ENCODE data around the gene ZNF394. TPM values are rescaled to one million over a fixed set of nuclear protein-coding genes. Genes with fewer than 3 reads are reported as not detected.
"Not testable (repeated sequence)": the region's sequence is repeated elsewhere in the genome, so short reads cannot be mapped to it uniquely, and the experiment has no call there.

Gene ZNF394
- total RNA-seq, 2 experiments from 2014 or later, result 25.9 to 28.0 TPM

DNA sequence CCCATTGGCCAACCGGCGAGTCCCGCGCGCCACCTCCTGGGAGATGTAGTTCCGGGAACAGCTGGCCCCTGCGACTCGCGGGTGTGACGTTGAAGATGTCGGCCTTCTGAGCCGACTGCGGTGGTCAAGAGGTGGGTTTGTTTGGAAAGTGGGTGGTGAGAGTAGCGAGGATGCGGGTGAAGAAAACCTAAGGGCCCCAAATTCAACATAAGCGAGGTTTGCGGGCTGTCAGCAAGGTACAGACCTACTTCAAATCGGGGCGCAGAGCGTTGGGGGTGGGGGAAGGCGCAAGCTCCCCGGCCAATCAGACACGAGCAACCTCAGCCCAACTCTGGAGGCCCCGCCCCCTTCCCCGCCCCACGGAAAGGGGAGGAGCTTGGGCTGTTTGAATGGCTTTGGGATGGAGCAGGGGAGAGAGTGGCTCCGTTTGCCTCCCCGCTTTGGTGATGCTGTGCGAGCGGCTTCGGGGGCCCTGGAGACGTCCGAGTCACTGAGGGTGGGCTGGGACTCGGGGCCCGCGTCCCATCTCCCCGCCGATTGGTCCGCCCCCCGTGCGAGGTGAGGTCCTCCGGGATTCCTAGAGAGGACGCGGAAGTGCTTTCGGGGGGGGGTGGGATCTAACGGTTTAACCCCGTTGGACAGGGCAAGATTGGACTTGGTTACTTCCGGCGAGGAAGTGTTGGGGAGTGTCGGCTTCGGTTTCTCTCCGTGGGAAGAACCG is 4.7 kb upstream of the ZNF394 start, which contains the start of gene ZKSCAN5:
TSS of gene ZKSCAN5 (plus strand) at position 60 of the 721 bp plus-strand sequence. CDS start 1,383 bp downstream, outside the sequence.
- ATAC-seq, result peak; percentile 89
- no peaks in the 10 kb centered on the region for H3K27me3 Mint-ChIP-seq
- DNase-seq, result peak; percentile 98
- peaks cover 14% of the 10 kb centered on the region for H3K36me3 Mint-ChIP-seq (ENCODE audit: low read depth)
- peaks cover 3% of the 10 kb centered on the region for H3K9me3 Mint-ChIP-seq
- peak within 1 kb of the TSS; percentile 84 for H3K4me3 Mint-ChIP-seq
- CTCF ChIA-PET, result interaction anchor here (0.9 to 1.9 kb wide), 5 partner anchors 10 to 486 kb away, joined by 3 to 6 read pairs (median 4); no protein-coding TSS in a partner anchor
- TF ChIP-seq CTCF (IDR thresholded peaks at IDR 0.05), result no peak
- POLR2A ChIA-PET, result interaction anchor here (0.6 to 2.8 kb wide), 13 partner anchors 9 to 415 kb away, joined by 3 to 9 read pairs (median 3); partner anchors contain the start of genes ATP5MF, TRIM4, ZNF655 and ZSCAN25
- peak within 1 kb of the TSS; percentile 95 for H3K27ac Mint-ChIP-seq
- intact Hi-C loops (cut with micrococcal nuclease), result loop anchor here (10.0 kb wide), 1 partner anchor 50 kb away; the partner anchor contains the start of genes FAM200A and ZNF655
- H3K4me1 Mint-ChIP-seq (ENCODE audit: low read depth), result peaks cover 27% of the 10 kb centered on the region

DNA sequence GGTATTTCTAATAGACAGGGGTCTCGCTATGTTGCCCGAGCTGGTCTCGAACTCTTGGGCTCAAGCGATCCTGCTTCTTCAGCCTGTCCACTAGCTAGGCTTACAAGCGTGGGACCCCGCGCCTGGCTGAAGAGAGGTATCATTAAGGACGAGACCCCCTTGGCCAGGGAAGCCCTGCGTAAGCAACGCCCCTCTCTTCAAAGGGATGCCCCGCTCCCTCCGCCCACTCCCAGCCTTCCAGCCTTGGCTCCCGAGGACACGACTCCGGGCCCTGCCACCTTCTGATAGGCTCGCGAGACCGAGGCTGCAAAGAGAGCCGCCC is 4.2 kb upstream of the ZNF394 start:
- H3K9me3 Mint-ChIP-seq, result peaks cover 3% of the 10 kb centered on the region
- peak overlapping the region; percentile 84 for H3K4me3 Mint-ChIP-seq
- ATAC-seq (no peak), DNase-seq (no peak)
- H3K27ac Mint-ChIP-seq, result peak overlapping the region; percentile 95
- H3K27me3 Mint-ChIP-seq, result no peaks in the 10 kb centered on the region
- H3K4me1 Mint-ChIP-seq (ENCODE audit: low read depth), result peaks cover 27% of the 10 kb centered on the region
- no peak for TF ChIP-seq CTCF (IDR thresholded peaks at IDR 0.05)
- intact Hi-C loops (cut with micrococcal nuclease), result loop anchor here (10.0 kb wide), 1 partner anchor 51 kb away; the partner anchor contains the start of genes FAM200A and ZNF655
- ChIA-PET POLR2A (interaction anchor here (0.6 to 2.8 kb wide), 9 partner anchors 9 to 415 kb away, joined by 3 to 9 read pairs (median 4); partner anchors contain the start of genes ATP5MF, TRIM4, ZNF655 and ZSCAN25), CTCF (interaction anchor here (0.9 to 1.9 kb wide), 5 partner anchors 11 to 486 kb away, joined by 3 to 6 read pairs (median 4); no protein-coding TSS in a partner anchor)
- H3K36me3 Mint-ChIP-seq (ENCODE audit: low read depth), result peaks cover 18% of the 10 kb centered on the region

- peaks cover 28% of the 10 kb centered on the region for H3K36me3 Mint-ChIP-seq (ENCODE audit: low read depth)
- ATAC-seq, CTCF ChIA-PET, H3K27me3 Mint-ChIP-seq, H3K9me3 Mint-ChIP-seq, H3K27ac Mint-ChIP-seq: not testable (repeated sequence)
- H3K4me1 Mint-ChIP-seq (ENCODE audit: low read depth), result peaks cover 32% of the 10 kb centered on the region
- POLR2A ChIA-PET, result interaction anchor here (1.5 to 3.1 kb wide), 3 partner anchors 28 to 79 kb away, joined by 3 to 19 read pairs (median 11); partner anchors contain the start of genes ATP5MF and ZNF789
- intact Hi-C loops (cut with micrococcal nuclease), result loop anchor here (2.0 to 10.0 kb wide), 2 partner anchors 28 to 54 kb away; partner anchors contain the start of genes FAM200A, ZNF655 and ZNF789
- peak overlapping the region; percentile 99 for H3K4me3 Mint-ChIP-seq
- peak; percentile 33 for DNase-seq
These were observed 1.2 kb upstream of the ZNF394 start for GRCh38 chr7:99501236-99501635.

GRCh38 chr7:99500637-99501009 is 542 bp upstream of the ZNF394 start:
- no peak for TF ChIP-seq CTCF (IDR thresholded peaks at IDR 0.05)
- Mint-ChIP-seq H3K4me3 (peak overlapping the region; percentile 99), H3K27me3 (no peaks in the 10 kb centered on the region), H3K27ac (peak overlapping the region; percentile 99), H3K9me3 (peaks cover 3% of the 10 kb centered on the region), H3K4me1 (ENCODE audit: low read depth) (peaks cover 27% of the 10 kb centered on the region), H3K36me3 (ENCODE audit: low read depth) (peaks cover 32% of the 10 kb centered on the region)
- ATAC-seq (no peak), DNase-seq (peak; percentile 14)
- CTCF ChIA-PET, result interaction anchor here (1.2 to 1.5 kb wide), 3 partner anchors 51 to 80 kb away, joined by 3 to 4 read pairs (median 3); partner anchors contain the start of gene FAM200A
- POLR2A ChIA-PET, result interaction anchor here (0.6 to 3.1 kb wide), 11 partner anchors 17 to 124 kb away, joined by 3 to 20 read pairs (median 4); partner anchors contain the start of genes ATP5MF, ZNF655 and ZNF789
- intact Hi-C loops (cut with micrococcal nuclease), result loop anchor here (2.0 to 10.0 kb wide), 2 partner anchors 28 to 54 kb away; partner anchors contain the start of genes FAM200A, ZNF655 and ZNF789

- Mint-ChIP-seq H3K9me3 (peaks cover 5% of the 10 kb centered on the region), H3K4me3 (peak overlapping the region; percentile 99), H3K4me1 (ENCODE audit: low read depth) (peaks cover 24% of the 10 kb centered on the region), H3K27ac (peak overlapping the region; percentile 99), H3K27me3 (no peaks in the 10 kb centered on the region), H3K36me3 (ENCODE audit: low read depth) (peaks cover 44% of the 10 kb centered on the region)
- no peak for DNase-seq
- POLR2A ChIA-PET, result interaction anchor here (0.5 to 3.1 kb wide), 13 partner anchors 10 to 131 kb away, joined by 3 to 20 read pairs (median 4); partner anchors contain the start of genes ATP5MF, ZNF655 and ZNF789
- TF ChIP-seq CTCF (IDR thresholded peaks at IDR 0.05), result no peak
- intact Hi-C loops (cut with micrococcal nuclease), result no loop called here
- CTCF ChIA-PET, result interaction anchor here (1.3 to 1.5 kb wide), 2 partner anchors 34 to 81 kb away, joined by 3 to 4 read pairs; no protein-coding TSS in a partner anchor
- ATAC-seq, result peak; percentile 32
These were observed 735 bp downstream of the ZNF394 start for GRCh38 chr7:99499371-99499720.
